HG02588 (cell line): Measurements from ENCODE around the gene ACADM.
"Not testable (repeated sequence)": the region's sequence is repeated elsewhere in the genome, so short reads cannot be mapped to it uniquely, and the experiment has no call there.

ENCODE experiments used
- ATAC-seq: cut with Tn5 transposase; IDR thresholded peaks from one replicate; pipeline ENCODE4 v1.9.1; 2021; ENCODE audit warnings: mild to moderate bottlenecking, moderate library complexity; ENCODE audit not compliant: unreplicated experiment

The ACADM gene

GRCh38 chr1:75724472-75725022 lies at the start of gene ACADM:
ACADM (plus strand) TSS chr1:75724709; CDS start chr1:75724788, 79 bp downstream.
- ATAC-seq, result peak; percentile 88

GRCh38 chr1:75677443-75677842 lies 47.1 kb upstream of the ACADM start:
- no peak for ATAC-seq

GRCh38 chr1:75677964-75678363 lies 46.5 kb upstream of the ACADM start:
- not testable (repeated sequence) for ATAC-seq

- ATAC-seq, result no peak
These were observed 34.0 kb upstream of the ACADM start for GRCh38 chr1:75690547-75690946.

GRCh38 chr1:75693551-75693950 lies 31.0 kb upstream of the ACADM start:
- ATAC-seq, result no peak

- ATAC-seq, result no peak
These were observed 28.5 kb upstream of the ACADM start for GRCh38 chr1:75696000-75696399.

- no peak for ATAC-seq
These were observed 17.3 kb upstream of the ACADM start for GRCh38 chr1:75707191-75707590.

- no peak for ATAC-seq
These were observed 15.6 kb upstream of the ACADM start for GRCh38 chr1:75708910-75709309.

GRCh38 chr1:75710832-75711231 lies 13.7 kb upstream of the ACADM start:
- no peak for ATAC-seq

- ATAC-seq, result no peak
These were observed 12.7 kb upstream of the ACADM start for GRCh38 chr1:75711846-75712245.

- no peak for ATAC-seq
These were observed 12.2 kb upstream of the ACADM start for GRCh38 chr1:75712306-75712705.

GRCh38 chr1:75719810-75720209 lies 4.7 kb upstream of the ACADM start:
- ATAC-seq, result no peak

GRCh38 chr1:75720325-75720724 lies 4.2 kb upstream of the ACADM start:
- ATAC-seq, result no peak

- no peak for ATAC-seq
These were observed 3.7 kb upstream of the ACADM start for GRCh38 chr1:75720820-75721219.

GRCh38 chr1:75722246-75722645 lies 2.3 kb upstream of the ACADM start:
- ATAC-seq, result not testable (repeated sequence)

GRCh38 chr1:75722966-75723365 lies 1.5 kb upstream of the ACADM start:
- ATAC-seq, result no peak

GRCh38 chr1:75723989-75724471 lies 479 bp upstream of the ACADM start:
- peak; percentile 75 for ATAC-seq

GRCh38 chr1:75725266-75725665 lies 757 bp downstream of the ACADM start:
- ATAC-seq, result no peak

GRCh38 chr1:75725861-75726361 lies 1.4 kb downstream of the ACADM start:
- no peak for ATAC-seq

- ATAC-seq, result no peak
These were observed 3.1 kb downstream of the ACADM start for GRCh38 chr1:75727571-75727970.

GRCh38 chr1:75730432-75730831 lies 5.9 kb downstream of the ACADM start:
- no peak for ATAC-seq

GRCh38 chr1:75731881-75732280 lies 7.4 kb downstream of the ACADM start:
- ATAC-seq, result no peak

- no peak for ATAC-seq
These were observed 8.2 kb downstream of the ACADM start for GRCh38 chr1:75732703-75733102.
